Esophagus muscularis mucosa (tissue), 4 donors: ENCODE data around the gene LCE7A. TPM values are rescaled to one million over a fixed set of nuclear protein-coding genes. Genes with fewer than 3 reads are reported as not detected.

Experiments used
- DNase-seq: peaks from one replicate; pipeline ENCODE4 v3.0.0-alpha.2; 2017; ENCODE audit errors: extremely low spot score
- H3K27ac ChIP-seq, 4 donors: fragments of 200-600 bp; sonication (generic); replicated peaks in 1 of 4; 1 replicate in 3 of 4; 2 replicates in 1 of 4; pipeline ENCODE4 v1.5.1; 2016 to 2019; ENCODE audit warnings: mild to moderate bottlenecking in 1 of 4
- H3K27me3 ChIP-seq, 4 donors: fragments of 200-600 bp; sonication (generic); one replicate each; pipeline versions ENCODE4 v1.5.1 to v1.6.0; 2016 to 2019
- H3K36me3 ChIP-seq, 4 donors: fragments of 200-600 bp; sonication (generic); one replicate each; pipeline ENCODE4 v1.5.1; 2016 to 2019
- H3K4me1 ChIP-seq, 4 donors: fragments of 200-600 bp; sonication (generic); one replicate each; pipeline ENCODE4 v1.5.1; 2016 to 2019
- H3K4me3 ChIP-seq, 4 donors: fragments of 200-600 bp; sonication (generic); 1 replicate in 2 of 4; 2 replicates in 2 of 4; pipeline ENCODE4 v1.5.1; 2016 to 2019; ENCODE audit warnings: mild to moderate bottlenecking in 4 of 4, moderate library complexity in 1 of 4
- H3K9me3 ChIP-seq, 4 donors: fragments of 200-600 bp; sonication (generic); 1 replicate in 3 of 4; 2 replicates in 1 of 4; pipeline ENCODE4 v1.5.1; 2016 to 2019
- EP300 ChIP-seq: sonication (generic); formaldehyde crosslinking; IDR thresholded peaks from one replicate; pipeline ENCODE4 v1.6.1; 2017; ENCODE audit warnings: antibody characterized with exemption
- POLR2A ChIP-seq: fragments of 450-650 bp; IDR thresholded peaks from one replicate; pipeline ENCODE4 v1.6.1; 2017; ENCODE audit warnings: antibody characterized with exemption, moderate library complexity, mild to moderate bottlenecking, low read depth
- POLR2AphosphoS5 ChIP-seq, 2 donors: sonication (generic); formaldehyde crosslinking; IDR thresholded peaks; one replicate each; pipeline ENCODE4 v1.6.1; 2017; ENCODE audit warnings: antibody characterized with exemption in 2 of 2
- WGBS: methylation state at CpG from one replicate; pipeline ENCODE4 v1.1.5; 2018; 5-methylcytosine and 5-hydroxymethylcytosine counted together
- intact Hi-C: fragments of 100-400 bp; cut with DNase I; formaldehyde crosslinking; loops from one replicate; pipeline ENCODE4 v1.15.1; 2023
- total RNA-seq, 4 donors: library from RNA; depleted of rRNA; stranded (reverse); fragments of >200 nt; gene quantifications; one replicate each; pipeline versions ENCODE4 v1.1.0 to v1.2.1, GENCODE V29; 2016
- TF ChIP-seq, protein P1 (sequence below), 3 experiments: fragments of 200-600 bp in 2 of 3; fragments of 450-650 bp in 1 of 3; sonication (generic) in 2 of 3; IDR thresholded peaks; one replicate each; pipeline ENCODE4 v1.5.1; 2017 to 2019; ENCODE audit warnings: antibody characterized with exemption in 3 of 3, mild to moderate bottlenecking in 2 of 3, moderate library complexity in 1 of 3

The LCE7A gene, protein sequence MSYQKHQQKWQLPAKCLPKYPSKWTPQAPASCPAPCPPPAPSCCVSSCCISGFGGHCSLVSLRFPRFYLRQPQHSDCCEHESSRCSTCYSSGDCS
- not detected for total RNA-seq

GRCh38 chr1:152859696-152860095 lies at the start of gene LCE7A:
Gene LCE7A, plus strand, starts transcription at chr1:152859996. Its CDS starts 702 bp downstream, at chr1:152860698.
- TF ChIP-seq, protein P1, sequence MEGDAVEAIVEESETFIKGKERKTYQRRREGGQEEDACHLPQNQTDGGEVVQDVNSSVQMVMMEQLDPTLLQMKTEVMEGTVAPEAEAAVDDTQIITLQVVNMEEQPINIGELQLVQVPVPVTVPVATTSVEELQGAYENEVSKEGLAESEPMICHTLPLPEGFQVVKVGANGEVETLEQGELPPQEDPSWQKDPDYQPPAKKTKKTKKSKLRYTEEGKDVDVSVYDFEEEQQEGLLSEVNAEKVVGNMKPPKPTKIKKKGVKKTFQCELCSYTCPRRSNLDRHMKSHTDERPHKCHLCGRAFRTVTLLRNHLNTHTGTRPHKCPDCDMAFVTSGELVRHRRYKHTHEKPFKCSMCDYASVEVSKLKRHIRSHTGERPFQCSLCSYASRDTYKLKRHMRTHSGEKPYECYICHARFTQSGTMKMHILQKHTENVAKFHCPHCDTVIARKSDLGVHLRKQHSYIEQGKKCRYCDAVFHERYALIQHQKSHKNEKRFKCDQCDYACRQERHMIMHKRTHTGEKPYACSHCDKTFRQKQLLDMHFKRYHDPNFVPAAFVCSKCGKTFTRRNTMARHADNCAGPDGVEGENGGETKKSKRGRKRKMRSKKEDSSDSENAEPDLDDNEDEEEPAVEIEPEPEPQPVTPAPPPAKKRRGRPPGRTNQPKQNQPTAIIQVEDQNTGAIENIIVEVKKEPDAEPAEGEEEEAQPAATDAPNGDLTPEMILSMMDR (IDR thresholded peaks at IDR 0.05): no peak
- TF ChIP-seq POLR2A (no peak), POLR2AphosphoS5 (IDR thresholded peaks at IDR 0.05) (no peak), EP300 (no peak)
- H3K4me1 ChIP-seq: peaks cover 0 to 33% (median 23%) of the 10 kb centered on the region in 4 donors
- intact Hi-C loops: no loop called here
- H3K27ac ChIP-seq: no peak within 1 kb of the TSS
- no peak within 1 kb of the TSS for H3K4me3 ChIP-seq
- no peaks in the 10 kb centered on the region for H3K9me3 ChIP-seq
- no peaks in the 10 kb centered on the region for H3K27me3 ChIP-seq
- WGBS: 73% methylated on average over 3 of the region's 3 CpGs
- DNase-seq: peak; percentile 55
- H3K36me3 ChIP-seq: no peaks in the 10 kb centered on the region

- no peak overlapping the region for H3K27ac ChIP-seq
- no peaks in the 10 kb centered on the region for H3K9me3 ChIP-seq
- 73% methylated on average over 2 of the region's 2 CpGs for WGBS
- no peaks in the 10 kb centered on the region for H3K27me3 ChIP-seq
- intact Hi-C loops: no loop called here
- H3K4me1 ChIP-seq: no peaks in the 10 kb centered on the region
- H3K36me3 ChIP-seq: no peaks in the 10 kb centered on the region
- DNase-seq: no peak
- TF ChIP-seq, protein P1 (IDR thresholded peaks at IDR 0.05): no peak
- TF ChIP-seq POLR2AphosphoS5 (IDR thresholded peaks at IDR 0.05) (no peak), POLR2A (no peak), EP300 (no peak)
- no peak overlapping the region for H3K4me3 ChIP-seq
These were observed 48.7 kb upstream of the LCE7A start for GRCh38 chr1:152811050-152811449.

- TF ChIP-seq POLR2A: no peak
- no peak for TF ChIP-seq POLR2AphosphoS5 (IDR thresholded peaks at IDR 0.05)
- TF ChIP-seq, protein P1 (IDR thresholded peaks at IDR 0.05): no peak
- TF ChIP-seq EP300: no peak
- Histone ChIP-seq H3K4me3 (no peak within 1 kb of the TSS), H3K27ac (no peak within 1 kb of the TSS), H3K27me3 (no peaks in the 10 kb centered on the region), H3K4me1 (no peaks in the 10 kb centered on the region), H3K9me3 (no peaks in the 10 kb centered on the region), H3K36me3 (no peaks in the 10 kb centered on the region)
- 86% methylated on average over 2 of the region's 2 CpGs for WGBS
- intact Hi-C loops: no loop called here
- DNase-seq: peak; percentile 53
These were observed 48.1 kb upstream of the LCE7A start, which contains the start of gene LCE1B for GRCh38 chr1:152811671-152812070. Gene LCE1B, plus strand, starts transcription at chr1:152811971. Its CDS starts 476 bp downstream, at chr1:152812447.

- H3K4me1 ChIP-seq: no peaks in the 10 kb centered on the region
- WGBS: 90% methylated on average over 6 of the region's 6 CpGs
These were observed 42.5 kb upstream of the LCE7A start for GRCh38 chr1:152817309-152817708.

More at GRCh38 chr1:152817309-152817708, 42.5 kb upstream of the LCE7A start:
- TF ChIP-seq POLR2AphosphoS5 (IDR thresholded peaks at IDR 0.05) (no peak), POLR2A (no peak), EP300 (no peak)
- TF ChIP-seq, protein P1 (IDR thresholded peaks at IDR 0.05): no peak
- H3K27me3 ChIP-seq: no peaks in the 10 kb centered on the region
- intact Hi-C loops: no loop called here
- no peak overlapping the region for H3K4me3 ChIP-seq
- no peaks in the 10 kb centered on the region for H3K36me3 ChIP-seq
- no peaks in the 10 kb centered on the region for H3K9me3 ChIP-seq
- no peak for DNase-seq
- H3K27ac ChIP-seq: no peak overlapping the region
